ENCODE results near the gene ZDHHC8. TPM values are rescaled to one million over a fixed set of nuclear protein-coding genes. Genes with fewer than 3 reads are reported as not detected.

The ZDHHC8 gene
- total RNA-seq, 1 experiment from 2014 or later = 89.3 TPM

- Histone ChIP-seq H3K27ac (ENCODE audit: low read depth, low read length) (no peak overlapping the region), H3K36me3 (ENCODE audit: control insufficient read depth in 1 of 2, insufficient read depth in 2 of 2, low read length in 2 of 2) (peaks cover 29 to 72% of the 10 kb centered on the region in 2 experiments; a peak in 3 of 4 replicates), H3K9me3 (ENCODE audit: control insufficient read depth in 1 of 2, insufficient read depth in 1 of 2, low read depth in 1 of 2, low read length in 2 of 2) (no peaks in the 10 kb centered on the region), H4K20me1 (ENCODE audit: insufficient read depth) (0 out of 2 replicates have a peak, but pooled peaks cover 2% of the 10 kb centered on the region), H3K79me2 (ENCODE audit: insufficient read depth, low read length) (peaks cover 46% of the 10 kb centered on the region), H3K4me1 (ENCODE audit: control insufficient read depth in 1 of 2, insufficient read depth in 2 of 2, low read length in 2 of 2) (peaks cover 0 to 1% of the 10 kb centered on the region in 2 experiments; a peak in 1 of 4 replicates), H3K9me2 (ENCODE audit: insufficient read depth) (no peaks in the 10 kb centered on the region), H3K27me3 (ENCODE audit: insufficient read depth, low read length) (no peaks in the 10 kb centered on the region), H3K4me3 (replicated peaks in 1 of 2; ENCODE audit: low read depth in 1 of 2, low read length in 2 of 2) (no peak overlapping the region), H2AFZ (ENCODE audit: low read depth, low read length, poor library complexity, severe bottlenecking) (no peak overlapping the region), H3K9ac (ENCODE audit: low read length) (no peak overlapping the region), H3K4me2 (ENCODE audit: low read length) (no peak overlapping the region)
- intact Hi-C loops (cut with micrococcal nuclease) = no loop called here
- no TSS peak for BruUV-seq (replicated peaks)
- CTCF ChIA-PET = no interaction called here
- POLR2A ChIA-PET = no interaction called here
- ATAC-seq = no peak
- RAD21 ChIA-PET (ENCODE audit: low non-redundant PET in 1 of 2, low total read pairs in 2 of 2, uncharacterized antibody in 2 of 2, unreplicated experiment in 2 of 2) = no interaction called here
- no peak for DNase-seq (ENCODE audit: low read depth, low spot score)
- TF ChIP-seq FOSL1 (IDR thresholded peaks at IDR 0.05; ENCODE audit: low read depth) = no peak
- no peak for TF ChIP-seq POLR2A (IDR thresholded peaks at IDR 0.05; ENCODE audit: borderline replicate concordance, extremely low read depth, insufficient read depth, insufficient read length)
- TF ChIP-seq JUND (IDR thresholded peaks at IDR 0.05) = no peak
- no peak for TF ChIP-seq REST (IDR thresholded peaks at IDR 0.05; ENCODE audit: low read depth)
- TF ChIP-seq CEBPB (IDR thresholded peaks at IDR 0.05; ENCODE audit: low read depth) = no peak
- no peak for TF ChIP-seq EGR1 (IDR thresholded peaks at IDR 0.05; ENCODE audit: low read depth)
Measured at GRCh38 chr22:20106205-20106848, 25.3 kb upstream of the ZDHHC8 start.

- no peak overlapping the region for H3K4me2 ChIP-seq (ENCODE audit: low read length)
- CTCF ChIA-PET = no interaction called here
Measured at GRCh38 chr22:20106849-20107237, 24.8 kb upstream of the ZDHHC8 start.

More at GRCh38 chr22:20106849-20107237, 24.8 kb upstream of the ZDHHC8 start:
- Histone ChIP-seq H3K27ac (ENCODE audit: low read depth, low read length) (no peak overlapping the region), H3K4me3 (replicated peaks in 1 of 2; ENCODE audit: low read depth in 1 of 2, low read length in 2 of 2) (no peak overlapping the region), H3K4me1 (ENCODE audit: control insufficient read depth in 1 of 2, insufficient read depth in 2 of 2, low read length in 2 of 2) (peaks cover 0 to 4% of the 10 kb centered on the region in 2 experiments; a peak in 1 of 4 replicates), H4K20me1 (ENCODE audit: insufficient read depth) (0 out of 2 replicates have a peak, but pooled peaks cover 2% of the 10 kb centered on the region), H3K9me3 (ENCODE audit: control insufficient read depth in 1 of 2, insufficient read depth in 1 of 2, low read depth in 1 of 2, low read length in 2 of 2) (no peaks in the 10 kb centered on the region), H3K79me2 (ENCODE audit: insufficient read depth, low read length) (peaks cover 40% of the 10 kb centered on the region), H3K9ac (ENCODE audit: low read length) (no peak overlapping the region), H2AFZ (ENCODE audit: low read depth, low read length, poor library complexity, severe bottlenecking) (no peak overlapping the region), H3K36me3 (ENCODE audit: control insufficient read depth in 1 of 2, insufficient read depth in 2 of 2, low read length in 2 of 2) (peaks cover 29 to 71% of the 10 kb centered on the region in 2 experiments; a peak in 3 of 4 replicates), H3K9me2 (ENCODE audit: insufficient read depth) (no peaks in the 10 kb centered on the region), H3K27me3 (ENCODE audit: insufficient read depth, low read length) (no peaks in the 10 kb centered on the region)
- TF ChIP-seq ELF1 (IDR thresholded peaks at IDR 0.05; ENCODE audit: borderline replicate concordance, low read depth) (no peak), POLR2AphosphoS5 (IDR thresholded peaks at IDR 0.05; ENCODE audit: low read depth, low read length) (no peak), MAX (IDR thresholded peaks at IDR 0.05) (no peak), EZH2phosphoT487 (IDR thresholded peaks at IDR 0.05; ENCODE audit: borderline replicate concordance) (no peak), EGR1 (IDR thresholded peaks at IDR 0.05; ENCODE audit: low read depth) (no peak), REST (IDR thresholded peaks at IDR 0.05; ENCODE audit: low read depth) (no peak), SRF (IDR thresholded peaks at IDR 0.05; ENCODE audit: low read depth) (no peak), SIN3A (IDR thresholded peaks at IDR 0.05; ENCODE audit: low read depth) (no peak), TCF7L2 (IDR thresholded peaks at IDR 0.05; ENCODE audit: borderline replicate concordance, extremely low read depth, insufficient read depth, insufficient read length) (no peak), FOSL1 (IDR thresholded peaks at IDR 0.05; ENCODE audit: low read depth) (no peak)
- ATAC-seq = no peak
- RAD21 ChIA-PET (ENCODE audit: low non-redundant PET in 1 of 2, low total read pairs in 2 of 2, uncharacterized antibody in 2 of 2, unreplicated experiment in 2 of 2) = no interaction called here
- no peak for DNase-seq (ENCODE audit: low read depth, low spot score)
- BruUV-seq (replicated peaks) = no TSS peak
- POLR2A ChIA-PET = no interaction called here
- intact Hi-C loops (cut with micrococcal nuclease) = no loop called here

Data from HCT116 (cell line).